NCI-H146 treated with DMSO at 0.1 percent for 48 hours (cell line): ENCODE data around the gene SPCS2.

Experiments used
- DNase-seq: peaks from one replicate; lab custom pipeline; 2025; ENCODE audit not compliant: unreplicated experiment; lab: John Stamatoyannopoulos, UW

Gene SPCS2

GRCh38 chr11:74948898-74949752 is at the start of gene SPCS2, which contains the start of gene XRRA1:
SPCS2 (plus strand) TSS chr11:74949266; CDS start chr11:74949286, 20 bp downstream.
XRRA1 (minus strand) TSS chr11:74949091; CDS start chr11:74940878, 8,213 bp downstream.
- peak; percentile 92 for DNase-seq

GRCh38 chr11:74902342-74902741 is 46.7 kb upstream of the SPCS2 start:
- no peak for DNase-seq

GRCh38 chr11:74905326-74905725 is 43.7 kb upstream of the SPCS2 start:
- no peak for DNase-seq

- DNase-seq, result no peak
Measured at GRCh38 chr11:74909385-74909784, 39.7 kb upstream of the SPCS2 start.

GRCh38 chr11:74909812-74910211 is 39.3 kb upstream of the SPCS2 start:
- DNase-seq, result no peak

GRCh38 chr11:74923125-74923524 is 25.9 kb upstream of the SPCS2 start:
- DNase-seq, result no peak

GRCh38 chr11:74925281-74925680 is 23.8 kb upstream of the SPCS2 start:
- no peak for DNase-seq

GRCh38 chr11:74926304-74927030 is 22.6 kb upstream of the SPCS2 start:
- no peak for DNase-seq

GRCh38 chr11:74927496-74927895 is 21.6 kb upstream of the SPCS2 start:
- no peak for DNase-seq

GRCh38 chr11:74929431-74930363 is 19.4 kb upstream of the SPCS2 start:
- peak; percentile 43 for DNase-seq

- no peak for DNase-seq
Measured at GRCh38 chr11:74932169-74932568, 16.9 kb upstream of the SPCS2 start.

GRCh38 chr11:74932797-74933196 is 16.3 kb upstream of the SPCS2 start:
- no peak for DNase-seq

GRCh38 chr11:74933765-74934164 is 15.3 kb upstream of the SPCS2 start:
- DNase-seq, result no peak

- no peak for DNase-seq
Measured at GRCh38 chr11:74935285-74935684, 13.8 kb upstream of the SPCS2 start.

GRCh38 chr11:74936087-74936486 is 13.0 kb upstream of the SPCS2 start:
- DNase-seq, result no peak

- DNase-seq, result no peak
Measured at GRCh38 chr11:74936976-74937375, 12.1 kb upstream of the SPCS2 start.

- DNase-seq, result no peak
Measured at GRCh38 chr11:74937696-74938475, 11.2 kb upstream of the SPCS2 start.

GRCh38 chr11:74941492-74941891 is 7.6 kb upstream of the SPCS2 start:
- no peak for DNase-seq

- DNase-seq, result no peak
Measured at GRCh38 chr11:74942073-74942759, 6.8 kb upstream of the SPCS2 start.

- DNase-seq, result no peak
Measured at GRCh38 chr11:74948546-74948897, 544 bp upstream of the SPCS2 start.
